Mesothelial cell of epicardium (in vitro differentiated cells): Measurements from ENCODE around the gene FRMPD1. TPM values are rescaled to one million over a fixed set of nuclear protein-coding genes. Genes with fewer than 3 reads are reported as not detected.

Experiments
- DNase-seq, 2 experiments: peaks; one replicate each; pipeline ENCODE4 v3.0.0; 2021; ENCODE audit warnings: low spot score in 2 of 2; ENCODE audit not compliant: unreplicated experiment in 2 of 2
- H3K27ac Mint-ChIP-seq: 2 replicates; pipeline ENCODE4 v1.8.0; 2021; ENCODE audit warnings: mixed read lengths
- H3K27me3 Mint-ChIP-seq: 2 replicates; pipeline ENCODE4 v1.8.0; 2021; ENCODE audit warnings: low read depth, mixed read lengths
- H3K36me3 Mint-ChIP-seq: 2 replicates; pipeline ENCODE4 v1.8.0; 2021; ENCODE audit warnings: mixed read lengths
- H3K4me1 Mint-ChIP-seq: 2 replicates; pipeline ENCODE4 v1.8.0; 2021; ENCODE audit warnings: mixed read lengths
- H3K4me3 Mint-ChIP-seq: 2 replicates; pipeline ENCODE4 v1.8.0; 2021; ENCODE audit warnings: mild to moderate bottlenecking, moderate library complexity, mixed read lengths
- H3K9me3 Mint-ChIP-seq: 2 replicates; pipeline ENCODE4 v1.8.0; 2021; ENCODE audit warnings: mixed read lengths
- CTCF ChIP-seq: fragments of 200-600 bp; sonication (generic); IDR thresholded peaks from one replicate; pipeline ENCODE4 v1.5.0; 2021; ENCODE audit warnings: antibody characterized with exemption; ENCODE audit not compliant: unreplicated experiment
- total RNA-seq: library from RNA; stranded (reverse); gene quantifications from 3 replicates; pipeline ENCODE4 v1.2.1, GENCODE V29; 2021

The FRMPD1 gene
- total RNA-seq, 1 donor from 2014 or later = 0.45 TPM

GRCh38 chr9:37700131-37700530 is 49.4 kb downstream of the FRMPD1 start:
- Mint-ChIP-seq H3K4me3 (no peak overlapping the region), H3K4me1 (no peaks in the 10 kb centered on the region), H3K27me3 (peaks cover 53% of the 10 kb centered on the region), H3K27ac (no peak overlapping the region), H3K9me3 (no peaks in the 10 kb centered on the region), H3K36me3 (no peaks in the 10 kb centered on the region)
- no peak for DNase-seq
- TF ChIP-seq CTCF = no peak

GRCh38 chr9:37700900-37701299 is 50.1 kb downstream of the FRMPD1 start:
- H3K36me3 Mint-ChIP-seq = no peaks in the 10 kb centered on the region
- no peak overlapping the region for H3K27ac Mint-ChIP-seq
- H3K9me3 Mint-ChIP-seq = no peaks in the 10 kb centered on the region
- no peaks in the 10 kb centered on the region for H3K4me1 Mint-ChIP-seq
- no peak overlapping the region for H3K4me3 Mint-ChIP-seq
- DNase-seq = no peak
- peaks cover 48% of the 10 kb centered on the region for H3K27me3 Mint-ChIP-seq
- TF ChIP-seq CTCF = no peak

GRCh38 chr9:37705787-37706186 is 55.0 kb downstream of the FRMPD1 start:
- Mint-ChIP-seq H3K36me3 (no peaks in the 10 kb centered on the region), H3K4me3 (no peak overlapping the region), H3K9me3 (no peaks in the 10 kb centered on the region), H3K27me3 (peaks cover 74% of the 10 kb centered on the region), H3K4me1 (no peaks in the 10 kb centered on the region), H3K27ac (no peak overlapping the region)
- no peak for DNase-seq
- no peak for TF ChIP-seq CTCF

GRCh38 chr9:37706290-37706689 is 55.5 kb downstream of the FRMPD1 start:
- Mint-ChIP-seq H3K4me3 (no peak overlapping the region), H3K4me1 (no peaks in the 10 kb centered on the region), H3K36me3 (no peaks in the 10 kb centered on the region), H3K9me3 (no peaks in the 10 kb centered on the region), H3K27ac (no peak overlapping the region), H3K27me3 (peaks cover 74% of the 10 kb centered on the region)
- no peak for DNase-seq
- TF ChIP-seq CTCF = no peak

- no peak for TF ChIP-seq CTCF
- peaks cover 67% of the 10 kb centered on the region for H3K27me3 Mint-ChIP-seq
These were observed 57.0 kb downstream of the FRMPD1 start for GRCh38 chr9:37707748-37708147.

GRCh38 chr9:37710046-37710445 is 59.3 kb downstream of the FRMPD1 start:
- H3K4me1 Mint-ChIP-seq = no peaks in the 10 kb centered on the region
- no peak overlapping the region for H3K27ac Mint-ChIP-seq
- no peak for DNase-seq
- no peaks in the 10 kb centered on the region for H3K36me3 Mint-ChIP-seq
- H3K9me3 Mint-ChIP-seq = no peaks in the 10 kb centered on the region
- H3K4me3 Mint-ChIP-seq = no peak overlapping the region
- TF ChIP-seq CTCF = no peak
- H3K27me3 Mint-ChIP-seq = peaks cover 59% of the 10 kb centered on the region

More at GRCh38 chr9:37707748-37708147, 57.0 kb downstream of the FRMPD1 start:
- no peak overlapping the region for H3K4me3 Mint-ChIP-seq
- no peaks in the 10 kb centered on the region for H3K36me3 Mint-ChIP-seq
- no peaks in the 10 kb centered on the region for H3K9me3 Mint-ChIP-seq
- no peak overlapping the region for H3K27ac Mint-ChIP-seq
- no peak for DNase-seq
- H3K4me1 Mint-ChIP-seq = no peaks in the 10 kb centered on the region
